Stimulated activated CD4-positive, alpha-beta T cell treated with anti-CD3 and anti-CD28 coated beads, TNF-alpha, amount 100 ng/mL, for 1 hour (primary cell): ENCODE data around the gene GNA14.
"Not testable (repeated sequence)": the region's sequence is repeated elsewhere in the genome, so short reads cannot be mapped to it uniquely, and the experiment has no call there.

Experiments used
- DNase-seq, 3 donors: peaks; one replicate each; pipeline ENCODE4 v3.0.0-alpha.2; 2020; ENCODE audit warnings: low read depth in 3 of 3, low spot score in 1 of 3

The GNA14 gene

DNA sequence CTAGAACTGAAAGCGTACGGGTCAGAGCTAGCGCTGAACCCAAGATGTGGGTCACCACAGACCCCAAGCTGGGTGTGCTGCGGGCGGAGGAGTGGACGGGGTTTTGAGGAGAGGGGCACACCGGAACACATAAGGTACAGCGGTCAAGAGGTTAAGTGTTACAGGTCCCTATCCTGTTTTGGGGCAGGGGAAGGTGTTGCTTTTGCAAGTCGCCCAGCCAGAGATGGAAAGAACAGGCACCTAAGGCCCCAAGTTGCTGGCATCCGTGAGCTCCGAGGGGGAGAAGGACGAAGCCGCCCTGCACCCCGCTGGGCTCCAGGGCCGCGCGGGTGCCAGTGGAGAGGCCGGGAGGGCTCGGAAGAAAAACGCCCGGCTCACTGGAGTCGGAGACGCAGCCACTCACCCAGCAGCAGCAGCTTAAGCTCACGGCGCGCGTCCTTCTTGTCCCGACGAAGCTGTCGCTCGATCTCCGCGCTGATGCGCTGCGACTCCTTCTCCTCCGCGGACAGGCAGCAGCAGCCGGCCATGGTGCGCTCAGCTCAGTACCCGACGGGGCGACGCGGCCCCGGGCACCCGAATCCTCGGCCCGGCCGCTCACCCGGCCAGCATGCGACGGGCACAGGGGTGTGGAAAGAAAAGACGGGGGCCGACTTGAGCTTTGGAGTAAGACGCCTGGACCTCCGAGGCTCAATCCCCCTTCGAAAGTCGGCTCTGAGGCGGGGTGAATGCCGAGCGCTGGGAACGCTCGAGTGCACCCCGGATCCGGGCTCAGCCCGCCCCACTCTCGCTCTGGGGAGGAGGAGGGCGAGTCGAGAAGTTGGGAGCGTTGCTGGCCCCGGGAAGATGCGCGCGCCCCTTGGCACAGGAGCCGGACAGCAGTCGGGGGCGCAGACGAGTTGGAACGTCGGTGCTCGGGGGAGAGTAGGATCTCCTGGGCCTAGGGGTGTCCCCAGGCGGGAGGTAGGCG is 572 bp downstream of the GNA14 start:
- DNase-seq = no peak

DNA sequence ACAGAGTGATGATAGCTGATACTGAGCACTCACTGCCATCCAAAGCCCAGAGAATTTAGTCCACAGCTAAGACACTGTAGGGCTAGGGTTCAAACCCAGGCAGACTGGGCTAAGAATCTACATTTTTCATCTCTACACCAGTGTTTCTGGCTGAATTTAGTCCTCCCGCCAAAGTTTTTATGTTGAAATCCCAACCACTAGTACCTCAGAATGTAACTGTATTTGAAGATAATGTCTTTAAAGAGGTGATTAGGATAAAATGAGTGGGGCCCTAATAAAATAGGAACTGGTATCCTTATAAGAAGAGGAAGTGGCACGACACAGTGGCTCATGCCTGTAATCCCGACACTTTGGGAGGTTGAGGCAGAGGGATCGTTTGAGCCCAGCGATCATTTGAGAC is 4.3 kb downstream of the GNA14 start:
- DNase-seq = no peak

DNA sequence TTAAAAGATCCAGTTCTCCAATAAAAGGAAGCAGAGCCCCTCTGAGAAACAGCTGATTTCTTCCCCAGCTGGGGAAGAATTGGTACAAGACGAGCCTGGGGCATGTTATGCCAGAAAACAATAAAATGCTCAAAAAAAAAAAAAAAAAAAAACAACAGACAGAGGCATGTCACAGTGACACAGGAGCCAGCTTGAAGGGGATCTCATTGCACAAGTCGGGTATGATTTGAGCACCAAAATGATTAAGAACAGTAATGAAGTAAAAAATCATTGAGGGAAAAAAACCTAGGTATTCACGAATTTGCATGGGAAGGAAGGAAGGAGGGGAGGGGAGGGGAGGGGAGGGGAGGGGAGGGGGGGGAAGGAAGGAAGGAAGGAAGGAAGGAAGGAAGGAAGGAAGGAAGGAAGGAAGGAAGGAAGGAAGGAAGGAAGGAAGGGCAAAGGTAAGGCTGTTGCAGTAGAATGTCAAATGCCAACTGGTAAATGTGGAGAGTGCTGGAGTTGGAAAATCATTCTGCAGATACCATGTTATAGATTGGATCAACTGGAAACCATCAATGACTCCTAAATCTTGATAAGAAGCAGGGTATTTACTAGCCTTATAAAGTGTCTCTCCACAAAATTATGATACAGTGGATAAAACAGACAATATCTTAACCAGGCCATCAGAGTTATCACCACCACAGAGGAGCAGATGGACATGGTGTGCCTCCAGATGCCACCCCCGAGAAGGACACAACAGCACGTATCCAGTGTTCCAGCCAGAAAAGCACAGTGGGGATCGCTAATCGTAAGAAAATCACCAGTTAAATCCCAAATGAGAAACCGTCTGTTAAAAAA is 7.2 kb downstream of the GNA14 start:
- no peak for DNase-seq

DNA sequence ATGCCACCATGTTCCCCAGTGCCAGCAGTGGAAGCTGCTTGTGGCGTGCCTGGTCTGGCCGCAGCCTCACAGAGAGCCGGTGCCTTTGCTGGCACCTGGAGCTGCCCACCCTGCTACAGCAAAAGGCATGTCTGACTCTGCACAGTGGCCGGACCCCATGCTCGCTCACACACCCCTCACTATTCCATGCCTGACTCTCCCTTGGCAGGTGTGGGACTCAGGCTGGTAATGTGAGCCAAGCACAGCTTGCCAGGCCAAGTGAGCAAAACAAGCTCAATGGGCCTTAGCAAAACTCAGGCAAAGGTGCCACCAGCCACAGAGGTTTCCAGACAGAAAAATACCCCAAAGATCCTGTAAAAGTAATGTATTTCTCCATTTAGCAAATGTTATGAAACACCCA is 15.5 kb downstream of the GNA14 start:
- DNase-seq = no peak

DNA sequence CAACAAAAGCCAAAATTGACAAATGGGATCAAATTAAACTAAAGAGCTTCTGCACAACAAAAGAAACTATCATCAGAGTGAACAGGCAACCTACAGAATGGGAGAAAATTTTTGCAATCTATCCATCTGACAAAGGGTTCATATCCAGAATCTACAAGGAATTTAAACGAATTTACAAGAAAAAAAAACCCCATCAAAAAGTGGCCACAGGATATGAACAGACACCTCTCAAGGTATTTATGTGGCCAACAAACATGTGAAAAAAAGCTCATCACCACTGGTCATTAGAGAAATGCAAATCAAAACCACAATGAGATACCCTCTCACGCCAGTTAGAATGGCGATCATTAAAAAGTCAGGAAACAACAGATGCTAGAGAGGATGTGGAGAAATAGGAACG is 19.3 kb downstream of the GNA14 start:
- DNase-seq = not testable (repeated sequence)

DNA sequence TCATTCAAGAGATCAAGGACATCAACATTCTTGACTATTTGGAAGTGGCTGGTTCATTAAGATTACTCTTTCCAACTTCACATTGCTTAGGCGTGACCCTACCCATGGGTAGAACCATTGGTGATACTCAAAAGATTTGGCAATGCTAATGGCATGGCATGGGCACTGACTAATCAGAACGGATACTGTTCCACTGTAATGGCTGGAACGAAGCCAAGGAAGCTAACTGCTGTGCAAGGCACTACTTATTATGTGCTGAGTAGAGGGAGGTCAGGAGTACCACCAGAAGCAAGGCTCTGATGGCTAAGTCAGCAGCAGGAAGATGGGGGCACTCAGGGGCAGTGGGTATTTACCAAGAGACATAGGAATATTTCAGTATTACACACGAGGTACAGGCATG is 31.9 kb downstream of the GNA14 start:
- no peak for DNase-seq

DNA sequence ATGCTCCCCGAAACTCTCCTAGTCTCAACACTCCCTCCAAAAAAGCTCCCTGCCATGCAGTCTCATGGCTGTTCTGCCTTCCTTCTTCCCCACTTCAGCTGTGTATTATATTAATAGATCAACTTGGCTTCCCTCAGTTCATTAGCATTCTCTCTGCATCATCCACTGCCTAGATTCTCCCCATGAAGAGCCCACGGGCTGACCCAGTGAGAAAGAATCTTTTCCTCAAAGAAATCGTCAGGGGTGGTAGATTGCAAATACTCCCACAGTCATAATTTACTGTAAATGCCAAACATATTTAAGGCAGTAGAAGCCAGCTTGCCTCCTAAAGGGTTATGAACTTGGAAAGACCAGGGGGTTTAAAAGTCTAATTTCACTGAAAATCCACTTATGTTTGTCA is 33.5 kb downstream of the GNA14 start:
- DNase-seq = no peak

DNA sequence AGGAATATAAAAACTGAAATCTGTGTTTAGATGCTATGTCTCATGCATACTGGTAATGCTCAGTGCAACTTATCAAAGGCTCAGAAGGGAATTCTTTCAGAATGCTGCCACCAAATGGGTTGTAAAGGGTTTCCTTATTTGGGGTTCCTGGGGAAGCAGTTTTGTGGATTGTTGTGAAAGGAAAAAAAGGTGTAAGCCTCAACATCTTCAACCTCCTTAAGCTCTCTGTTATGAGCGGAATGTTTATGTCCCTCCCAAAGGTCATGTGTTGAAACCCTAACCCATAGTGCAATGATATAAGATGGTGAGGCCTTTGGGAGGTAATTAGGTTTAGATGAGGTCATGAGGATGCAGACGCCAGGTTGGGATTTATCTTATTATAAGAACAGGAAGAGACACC is 41.6 kb downstream of the GNA14 start:
- no peak for DNase-seq

DNA sequence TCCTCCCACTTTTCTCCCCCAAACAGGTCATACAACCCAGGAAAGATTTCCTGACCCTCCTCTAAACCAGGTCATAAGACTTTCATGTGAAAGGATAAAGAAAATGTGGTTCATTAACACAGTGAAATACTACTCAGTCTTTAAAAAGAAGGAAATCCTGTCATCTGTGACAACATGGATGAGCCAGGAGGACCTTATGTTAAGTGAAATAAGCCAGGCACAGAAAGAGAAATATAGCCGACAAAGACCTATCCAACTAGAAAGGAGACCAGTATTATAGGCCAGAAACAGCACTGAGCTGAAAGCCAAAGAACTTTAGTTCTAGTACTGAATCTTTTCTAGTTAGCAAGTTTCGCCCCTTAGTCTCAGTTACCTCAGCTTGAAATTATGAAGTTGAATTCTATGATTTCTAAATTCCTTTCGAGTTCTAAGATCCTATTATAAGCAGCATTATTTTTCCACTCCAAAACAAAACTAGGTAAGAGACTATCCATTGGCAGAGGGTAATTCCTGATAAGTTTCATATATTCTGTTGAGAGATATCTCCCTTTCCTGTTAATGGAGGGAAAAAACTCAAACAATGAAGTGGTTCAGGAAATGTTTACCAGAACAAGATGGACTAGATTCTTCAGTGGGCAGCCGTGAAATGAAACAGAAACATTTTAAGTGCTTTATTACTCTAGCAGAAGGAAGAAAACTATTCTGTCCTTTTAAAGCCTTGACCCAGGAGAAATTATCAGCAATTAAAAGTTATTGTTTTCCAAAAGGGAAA is 42.5 kb downstream of the GNA14 start:
- no peak for DNase-seq

DNA sequence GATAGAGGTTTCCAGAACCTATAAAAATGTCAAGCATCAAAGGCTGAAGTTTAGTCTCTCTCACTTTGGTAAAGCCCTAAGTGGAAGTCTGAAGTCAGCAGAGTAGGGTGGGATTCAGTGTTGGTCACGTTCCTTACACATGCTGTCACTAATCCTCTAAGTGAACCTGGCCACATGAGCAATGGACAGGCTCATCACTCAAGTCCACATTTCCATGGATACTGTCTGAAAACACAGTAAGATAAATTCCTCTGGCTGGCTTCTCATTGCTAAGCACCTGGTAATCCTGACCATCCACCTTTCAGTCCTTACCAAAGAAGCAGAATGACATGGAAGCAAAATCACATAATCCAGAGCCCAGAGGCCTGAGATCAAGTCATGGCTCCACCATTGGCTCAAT is 43.8 kb downstream of the GNA14 start:
- DNase-seq = no peak

DNA sequence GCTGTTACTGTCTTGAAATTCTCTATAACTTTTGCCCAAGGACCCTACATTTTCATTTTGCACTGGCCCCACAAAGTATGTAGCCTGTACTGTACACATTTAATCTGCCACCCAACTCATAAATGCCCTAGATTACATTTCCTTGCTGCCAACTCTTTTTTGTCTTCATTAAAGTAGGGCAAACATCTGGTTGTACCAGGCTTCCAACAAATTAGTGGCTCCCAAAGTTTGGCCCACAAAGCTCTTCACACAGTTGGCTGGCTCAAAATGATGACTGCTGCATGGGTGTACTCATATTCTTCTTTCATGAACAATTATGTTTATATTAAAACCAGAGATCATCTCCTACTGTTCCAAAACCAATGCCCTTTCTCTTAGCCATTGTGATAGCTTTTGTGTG is 45.3 kb downstream of the GNA14 start:
- no peak for DNase-seq

DNA sequence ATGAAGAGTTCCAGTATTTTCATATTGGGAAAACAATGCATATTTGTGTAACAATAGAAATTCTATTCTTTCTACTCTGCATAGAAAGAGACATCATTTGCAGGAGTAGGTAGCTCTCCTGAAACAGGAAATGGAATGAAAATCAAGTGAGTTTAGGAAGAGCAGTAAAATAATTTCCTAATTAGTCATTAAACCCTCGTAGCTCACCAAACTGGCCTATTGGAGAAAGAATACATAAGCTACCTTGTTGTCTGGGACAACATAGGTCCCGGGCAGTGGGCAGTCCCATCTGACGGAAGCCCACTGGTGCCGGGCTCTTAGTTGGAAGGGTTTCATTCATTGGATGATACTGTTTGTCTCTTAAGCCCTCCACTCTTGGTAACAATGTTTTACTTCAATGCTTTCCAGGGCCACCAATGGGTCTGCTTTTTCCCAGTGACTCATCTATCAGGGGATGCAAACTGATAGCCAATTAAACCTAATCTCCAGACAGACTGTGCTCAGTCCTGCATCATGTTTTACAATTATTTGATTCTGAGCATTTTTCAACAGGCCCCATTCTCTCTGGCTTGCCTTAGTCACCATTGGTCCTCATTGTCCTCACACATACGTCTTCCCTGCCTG is 46.5 kb downstream of the GNA14 start:
- DNase-seq = no peak

DNA sequence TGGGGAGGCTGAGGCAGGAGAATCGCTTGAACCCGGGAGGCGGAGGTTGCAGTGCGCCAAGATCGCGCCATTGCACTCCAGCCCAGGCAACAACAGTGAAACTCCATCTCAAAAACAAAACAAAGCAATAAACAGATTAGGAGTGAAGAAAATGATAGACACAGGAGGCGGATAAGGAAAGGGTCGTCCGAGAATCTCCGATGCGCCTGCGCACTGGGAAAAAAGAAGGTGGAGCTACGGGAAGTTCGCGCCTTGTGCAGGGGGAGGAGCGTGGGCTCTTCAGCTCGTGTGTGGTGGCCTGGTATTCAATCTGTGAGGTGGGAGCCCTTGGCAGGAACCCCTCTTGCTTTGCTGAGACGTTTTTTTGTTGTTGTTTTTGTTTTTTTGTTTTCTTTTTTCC is 47.3 kb downstream of the GNA14 start:
- DNase-seq = no peak

DNA sequence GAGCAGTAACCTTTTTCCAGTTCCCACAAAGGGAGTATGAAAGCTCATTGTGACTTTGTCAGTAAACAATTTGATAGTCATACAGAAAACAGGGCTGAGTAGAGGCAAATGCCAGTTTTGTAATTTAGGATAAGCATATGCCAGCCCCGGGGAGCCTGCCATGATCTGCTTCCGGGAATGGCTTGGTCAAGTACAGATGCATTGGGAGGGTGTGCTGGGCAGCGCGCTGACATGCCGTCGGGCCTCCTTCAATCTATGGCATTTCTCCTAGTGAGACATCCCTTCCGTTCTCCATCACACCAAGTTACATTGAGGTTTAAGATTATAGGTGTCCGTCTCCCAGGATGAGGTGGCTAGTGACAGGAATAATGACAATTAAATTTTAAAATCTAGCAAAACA is 48.6 kb downstream of the GNA14 start:
- DNase-seq = no peak

DNA sequence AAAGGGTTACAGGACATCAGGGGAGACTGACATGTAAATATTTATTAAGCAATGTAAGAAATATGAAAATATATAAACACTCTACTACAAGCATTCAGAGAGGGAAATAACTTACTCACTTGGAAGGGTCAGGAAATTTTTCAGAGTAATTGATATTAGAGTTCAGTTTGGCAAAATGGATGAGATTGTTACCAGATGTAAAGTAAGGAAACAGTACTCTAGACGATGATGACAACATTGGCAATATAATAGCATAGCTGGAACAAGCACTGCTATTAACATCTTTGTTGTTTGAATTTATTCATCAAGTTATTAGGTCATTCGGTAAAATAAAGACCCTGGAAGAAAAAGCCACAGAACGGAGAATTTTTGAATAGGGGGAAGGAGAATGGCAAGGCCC is 49.1 kb downstream of the GNA14 start:
- no peak for DNase-seq

DNA sequence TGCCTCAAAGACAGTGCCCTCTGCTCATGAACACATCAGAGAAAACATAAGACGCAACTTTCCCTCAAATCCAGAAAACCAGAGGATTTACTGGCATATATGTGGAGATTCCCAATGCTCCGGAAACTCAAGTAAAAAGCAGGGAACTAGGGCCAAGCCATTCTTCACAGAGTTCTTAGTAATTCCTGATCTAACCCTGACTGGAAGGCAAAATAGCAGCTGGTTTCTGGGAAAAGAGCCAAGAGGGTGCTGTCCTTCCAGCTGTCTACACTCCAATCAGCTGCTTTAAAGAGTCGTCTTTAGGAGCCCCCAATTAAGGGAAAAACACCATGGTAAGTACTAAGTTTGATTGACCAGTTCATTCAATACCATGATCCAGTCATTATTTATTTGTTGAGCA is 49.6 kb downstream of the GNA14 start:
- DNase-seq = no peak

DNA sequence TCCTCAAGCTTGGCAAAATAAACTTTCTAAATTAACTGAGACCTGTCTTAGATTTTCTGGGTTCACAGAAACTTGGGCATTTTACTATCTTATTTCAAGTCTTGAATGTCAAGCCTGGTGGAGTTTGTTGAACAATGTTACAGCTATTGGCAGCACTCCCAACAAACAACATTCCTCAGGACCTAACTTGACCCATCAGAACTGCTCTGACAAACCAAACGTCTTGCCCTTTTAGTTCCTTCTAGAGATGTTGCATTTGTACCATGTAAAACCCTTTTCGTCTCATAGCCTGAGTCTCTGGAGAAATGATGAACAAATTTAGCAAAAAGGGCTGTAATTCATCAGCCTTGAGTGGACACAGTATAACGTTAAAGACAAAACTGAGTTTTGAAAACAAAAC is 51.1 kb downstream of the GNA14 start:
- no peak for DNase-seq

DNA sequence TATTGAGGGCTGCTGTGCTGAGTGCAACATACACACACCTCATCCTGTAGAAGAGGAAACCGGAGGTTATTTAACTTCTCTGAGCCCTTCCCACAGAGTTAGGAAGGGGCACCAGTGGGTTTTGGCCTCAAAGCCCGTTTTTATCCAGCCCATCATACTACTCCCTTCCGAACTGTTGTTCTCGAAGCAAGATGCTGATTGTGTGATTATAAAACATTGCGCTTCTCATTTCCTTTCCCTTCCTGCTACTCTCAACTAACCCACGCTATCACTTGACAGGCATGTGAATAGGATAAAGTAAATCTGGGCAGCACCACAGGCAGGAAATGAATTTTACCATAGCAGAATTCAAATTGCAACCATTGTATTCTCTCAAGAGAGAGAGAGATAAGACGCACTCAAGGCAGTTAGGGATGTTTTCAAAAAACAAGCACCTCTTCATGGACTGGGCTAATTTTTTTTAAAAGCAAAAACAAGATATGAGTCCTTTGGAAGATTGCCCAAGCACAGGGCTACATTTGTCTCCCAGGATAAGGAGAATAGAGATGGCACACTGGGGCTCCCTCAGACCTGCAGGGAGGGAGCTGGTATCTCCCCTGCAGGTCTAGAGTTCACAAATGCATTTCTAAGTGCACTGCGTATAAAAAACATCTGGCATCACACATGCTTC is 52.6 kb downstream of the GNA14 start:
- DNase-seq = no peak

DNA sequence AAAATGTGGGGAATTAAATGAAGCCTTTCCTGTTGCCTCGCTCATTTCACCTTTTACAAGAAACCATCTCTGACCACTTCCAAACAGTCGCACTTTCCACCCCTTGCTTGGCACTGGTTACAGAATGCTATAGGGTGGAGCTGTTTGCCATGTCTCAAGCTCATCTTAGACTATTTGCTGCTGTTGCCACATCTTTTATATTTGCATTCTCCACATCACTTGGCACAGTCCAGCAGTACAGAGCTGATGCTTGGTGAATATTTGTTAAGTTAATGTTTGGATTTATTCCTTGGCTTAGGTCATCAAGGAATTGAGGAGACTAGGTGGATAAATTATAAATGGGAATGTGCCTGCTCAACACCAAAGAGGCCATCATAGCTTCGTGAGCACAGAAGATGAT is 53.2 kb downstream of the GNA14 start:
- DNase-seq = no peak

DNA sequence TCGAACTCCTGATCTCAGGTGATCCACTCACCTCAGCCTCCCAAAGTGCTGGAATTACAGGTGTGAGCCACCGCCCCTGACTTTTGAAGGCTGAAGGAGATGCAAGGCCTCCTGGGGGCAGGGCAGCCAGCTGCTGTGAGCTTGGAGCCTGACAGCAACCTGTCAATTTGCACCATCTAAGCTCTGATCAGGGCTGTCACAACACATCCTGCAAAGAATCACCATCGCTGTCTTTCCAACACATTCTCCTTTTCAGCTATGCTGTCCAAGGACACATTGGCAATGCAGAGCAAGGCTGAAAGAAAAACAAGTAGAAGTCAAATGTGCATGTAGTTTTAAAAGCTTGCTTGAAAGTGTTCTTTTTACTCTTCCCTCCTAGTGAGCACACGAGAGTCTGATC is 54.6 kb downstream of the GNA14 start:
- no peak for DNase-seq

DNA sequence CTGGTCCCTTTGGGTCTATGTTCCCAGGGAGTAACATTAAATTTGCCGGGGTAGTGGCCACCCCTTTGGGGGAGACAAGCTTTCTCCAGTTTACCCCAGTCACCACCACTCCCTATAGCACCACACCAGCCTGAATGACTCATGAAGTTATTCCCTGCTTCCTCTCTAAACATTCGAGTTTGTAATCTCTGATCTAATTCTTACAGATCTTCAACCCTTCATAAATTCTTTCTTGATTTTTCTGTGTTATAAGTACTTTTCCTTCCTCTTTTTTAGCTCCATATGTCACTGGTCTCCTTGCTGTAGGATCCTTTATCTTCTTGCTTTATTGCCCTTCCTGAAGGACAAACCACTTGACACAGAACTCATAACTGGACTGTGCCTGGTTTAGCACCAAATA is 55.6 kb downstream of the GNA14 start:
- no peak for DNase-seq
